ENCODE data around the gene CPZ.
"Not testable (repeated sequence)": the region's sequence is repeated elsewhere in the genome, so short reads cannot be mapped to it uniquely, and the experiment has no call there.

CPZ gene

GRCh38 chr4:8652181-8653078 lies 59.9 kb downstream of the CPZ start:
- DNase-seq (ENCODE audit: low read depth in 2 of 2) = no peak

DNA sequence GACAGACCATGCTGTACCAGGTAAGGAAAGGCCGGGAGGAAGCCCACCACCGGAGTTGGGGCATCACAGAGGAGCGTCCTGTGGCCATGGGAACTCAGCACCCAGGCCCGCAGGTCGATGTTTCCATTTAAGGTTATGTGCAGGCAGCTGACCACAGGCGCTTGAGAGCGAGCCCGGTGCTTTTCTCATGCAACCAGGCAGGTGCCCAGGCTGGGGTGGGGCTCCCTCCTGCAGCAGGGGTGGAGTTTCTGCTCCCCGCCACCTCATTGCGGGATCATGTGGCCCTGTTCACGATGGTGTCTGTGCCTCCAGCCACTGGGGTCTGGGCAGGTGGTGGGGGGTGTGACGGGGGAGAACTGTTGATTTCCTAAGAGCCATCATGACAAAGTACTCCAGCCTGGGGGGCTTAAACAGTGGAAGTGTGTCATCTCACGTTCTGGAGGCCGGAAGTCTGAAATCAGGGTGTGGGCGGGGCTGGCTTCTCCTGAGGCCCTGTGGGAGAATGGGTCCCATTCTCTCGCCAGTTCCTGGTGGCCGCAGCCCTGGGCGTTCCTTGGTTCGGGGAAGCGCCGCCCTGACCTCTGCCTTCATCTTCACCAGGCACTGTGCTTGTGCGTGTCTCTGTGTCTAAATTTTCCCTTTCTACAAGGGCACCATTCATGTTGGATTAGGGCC lies 60.9 kb downstream of the CPZ start:
- DNase-seq (ENCODE audit: low read depth in 2 of 2) = no peak

GRCh38 chr4:8654139-8654538 lies 61.6 kb downstream of the CPZ start:
- DNase-seq (ENCODE audit: low read depth in 2 of 2) = not testable (repeated sequence)

DNA sequence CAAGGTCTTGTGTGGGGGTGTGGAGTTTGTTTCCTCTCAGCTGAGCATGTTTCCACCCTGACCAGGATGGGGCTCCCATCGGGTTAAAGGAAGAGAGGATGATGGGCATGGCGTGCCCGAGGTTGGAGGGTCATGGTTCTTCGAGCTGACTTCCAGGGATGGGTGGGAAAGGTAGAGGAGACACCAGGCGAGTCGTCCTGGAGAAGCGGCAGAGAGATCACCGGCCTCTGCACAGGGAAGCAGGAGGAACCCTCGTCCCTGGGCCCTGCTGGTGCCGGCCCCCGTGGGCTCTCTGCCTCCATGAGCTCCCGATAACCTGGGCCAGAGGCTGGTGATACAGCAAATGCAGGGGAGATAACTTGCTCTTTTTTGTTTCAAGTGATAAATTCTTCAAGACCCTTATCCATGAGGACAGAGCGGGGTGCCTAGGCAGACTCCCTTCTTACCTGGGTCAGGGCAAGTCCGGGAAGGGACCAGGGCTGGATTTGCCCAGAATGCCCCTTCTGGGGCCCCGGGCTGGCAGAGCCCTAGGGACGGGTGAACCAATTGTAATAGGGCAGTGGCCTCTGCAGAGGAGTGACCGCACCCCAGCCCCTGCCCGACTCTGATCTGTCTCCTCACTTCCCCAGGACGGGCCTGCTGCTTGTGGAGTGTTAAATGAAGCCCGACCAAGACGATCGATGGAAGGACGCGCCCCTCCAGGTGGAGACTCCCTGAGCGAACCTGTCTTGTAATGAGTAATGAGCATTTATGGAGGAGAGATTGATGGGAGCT lies 63.0 kb downstream of the CPZ start:
- DNase-seq (ENCODE audit: low read depth in 2 of 2) = no peak

DNA sequence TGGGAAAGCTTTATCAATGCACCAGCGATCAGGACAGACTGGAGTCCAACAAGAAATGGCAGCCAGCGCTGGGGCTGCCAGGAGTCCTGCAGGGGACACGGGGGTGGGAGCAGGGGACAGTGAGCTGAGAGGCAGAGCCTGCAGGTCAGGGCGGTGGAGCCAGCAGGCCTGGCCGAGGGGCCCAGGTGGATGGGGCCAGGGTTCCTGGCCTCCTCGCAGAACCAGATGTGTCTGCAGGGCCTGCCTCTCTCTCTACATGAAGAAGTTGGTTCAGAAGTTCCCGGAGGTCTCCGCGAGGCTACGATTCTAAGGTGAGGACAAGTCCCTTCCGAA lies 63.6 kb downstream of the CPZ start:
- DNase-seq (ENCODE audit: low read depth in 2 of 2) = no peak

- no peak for DNase-seq (ENCODE audit: low read depth in 2 of 2)
Observed at GRCh38 chr4:8656711-8657380, 64.3 kb downstream of the CPZ start.

DNA sequence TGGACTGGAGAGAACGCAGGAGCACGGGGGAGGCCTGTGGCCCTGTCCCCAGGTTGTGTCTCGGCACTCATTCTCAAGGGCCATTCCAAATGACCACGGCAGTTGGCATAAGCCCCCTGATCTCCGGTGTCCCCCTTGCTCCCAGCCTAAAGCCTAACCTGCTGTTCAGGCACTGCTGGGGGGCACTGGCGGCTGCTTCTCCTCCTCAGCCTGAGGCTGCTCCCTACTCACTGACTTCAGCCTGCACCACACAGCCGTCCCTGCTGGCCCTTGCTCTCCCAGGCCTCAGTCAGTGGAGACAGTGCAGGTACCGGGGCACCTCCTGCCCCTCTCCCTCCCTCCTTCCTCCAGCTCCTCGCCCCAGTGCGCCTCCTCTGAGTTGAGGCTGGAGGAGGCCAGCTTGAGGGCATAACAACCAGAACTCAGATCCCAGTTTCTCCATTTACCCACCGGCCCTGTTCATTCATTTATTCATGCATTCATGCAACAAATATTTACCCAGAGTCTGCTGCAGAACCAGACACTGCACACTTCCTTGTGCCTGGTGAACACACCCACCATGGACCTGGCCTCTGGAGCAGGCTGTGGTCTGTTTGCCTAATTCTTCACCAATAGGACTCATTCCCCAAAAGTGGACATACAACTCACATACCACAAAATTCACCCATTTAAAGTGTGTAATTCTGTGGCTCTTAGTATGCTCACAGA lies 65.0 kb downstream of the CPZ start:
- no peak for DNase-seq (ENCODE audit: low read depth in 2 of 2)

DNA sequence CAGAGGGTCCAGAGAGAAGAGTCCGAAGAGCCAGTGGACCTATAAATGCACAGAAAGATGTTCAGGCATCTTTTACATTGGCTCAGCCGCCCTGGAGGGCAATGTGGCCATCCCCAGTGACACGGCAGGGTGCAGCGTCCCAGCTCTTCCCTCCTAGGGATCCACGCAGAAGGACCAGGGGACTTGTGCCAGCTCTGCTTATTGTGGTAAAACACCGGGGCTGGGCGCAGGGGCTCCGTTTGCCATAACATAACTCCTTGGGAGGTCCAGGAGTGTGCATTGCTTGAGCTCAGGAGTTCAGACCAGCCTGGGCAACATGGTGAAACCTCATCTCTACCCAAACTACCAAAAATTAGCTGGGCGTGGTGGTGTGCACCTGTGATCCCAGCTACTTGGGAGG lies 70.2 kb downstream of the CPZ start:
- no peak for DNase-seq (ENCODE audit: low read depth in 2 of 2)

- DNase-seq (ENCODE audit: low read depth in 2 of 2) = no peak
Observed at GRCh38 chr4:8664031-8664805, 71.7 kb downstream of the CPZ start.

DNA sequence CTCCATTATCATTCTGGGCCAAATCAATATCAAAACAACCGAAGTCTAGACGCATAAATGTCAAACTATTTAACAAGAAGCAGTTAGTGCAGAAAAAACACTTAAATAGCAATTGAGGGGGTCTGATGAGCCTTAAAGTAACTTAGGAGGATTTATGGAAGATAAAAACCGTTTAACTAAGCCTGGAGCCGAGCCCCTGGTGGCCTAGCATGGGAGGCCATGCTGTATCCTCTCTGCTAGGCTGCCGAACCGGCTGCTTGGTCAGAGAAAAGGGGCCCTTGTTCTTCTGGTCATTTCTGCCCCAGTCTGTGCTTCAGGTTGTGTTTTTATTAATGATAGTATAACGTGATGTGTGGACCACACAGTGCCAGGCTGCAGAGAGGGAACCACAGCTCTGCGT lies 72.4 kb downstream of the CPZ start:
- no peak for DNase-seq (ENCODE audit: low read depth in 2 of 2)

DNA sequence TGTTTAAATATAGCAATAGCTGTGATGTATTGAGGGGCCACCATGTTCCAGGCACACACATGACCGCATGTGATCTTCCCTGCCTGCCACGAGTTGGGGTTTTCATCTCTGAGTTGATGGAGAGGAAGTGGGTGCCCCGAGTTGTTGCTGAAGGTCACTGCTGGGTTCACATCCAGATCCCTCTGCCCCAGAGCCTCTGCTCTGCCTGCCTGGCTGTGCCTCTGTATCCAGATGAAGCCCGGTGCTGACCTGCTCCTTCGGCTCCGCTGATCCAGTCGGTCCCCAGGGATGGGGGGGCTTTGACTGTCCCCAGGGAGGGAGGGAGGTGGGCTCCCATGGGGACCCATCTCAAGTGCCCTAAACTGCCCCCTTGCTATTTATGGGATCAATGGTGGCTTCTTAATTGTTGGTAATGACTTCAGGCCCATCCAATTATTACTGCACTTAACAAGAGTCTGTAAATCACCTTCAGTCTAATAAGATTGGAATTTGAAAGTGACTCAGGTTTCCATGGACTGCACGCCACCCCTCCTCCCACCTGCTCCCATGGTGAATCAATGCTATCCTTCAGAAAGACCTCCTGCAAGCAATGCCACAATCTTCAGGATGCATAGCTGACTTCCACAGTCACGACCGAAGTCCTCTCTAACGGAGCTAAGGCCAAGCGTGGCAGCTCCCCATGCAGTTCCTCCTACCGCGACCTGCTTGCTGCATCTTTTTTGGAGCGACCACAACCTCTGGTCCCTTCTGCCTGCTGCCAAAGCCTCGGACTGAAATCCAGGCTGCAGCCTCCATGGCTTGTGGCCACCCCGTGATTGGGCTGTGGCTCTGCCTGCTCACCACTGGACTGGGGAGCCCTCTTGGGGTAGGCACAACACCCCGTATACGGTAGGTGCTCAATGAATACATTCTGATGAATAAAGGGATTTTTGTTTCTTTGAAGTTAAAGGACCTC lies 73.1 kb downstream of the CPZ start:
- no peak for DNase-seq (ENCODE audit: low read depth in 2 of 2)

GRCh38 chr4:8666581-8666980 lies 74.0 kb downstream of the CPZ start:
- no peak for DNase-seq (ENCODE audit: low read depth in 2 of 2)

Measured in stimulated activated CD8-positive, alpha-beta memory T cell treated with anti-CD3 and anti-CD28 coated beads, Interleukin-15, amount 100 ng/mL, for 4 hours (primary cell).